Tibial nerve (tissue), 4 donors: ENCODE results near the gene PRKAR1B. TPM values are rescaled to one million over a fixed set of nuclear protein-coding genes. Genes with fewer than 3 reads are reported as not detected.

ENCODE experiments used
- DNase-seq, 2 donors: peaks; one replicate each; pipeline ENCODE4 v3.0.0-alpha.2; 2019; ENCODE audit warnings: low spot score in 2 of 2
- H3K27ac ChIP-seq, 4 donors: fragments of 200-600 bp; sonication (generic) in 3 of 4; one replicate each; pipeline ENCODE4 v1.5.1; 2017 to 2019; ENCODE audit warnings: mild to moderate bottlenecking in 1 of 4
- H3K27me3 ChIP-seq, 2 donors: fragments of 200-600 bp; sonication (generic) in 1 of 2; one replicate each; pipeline versions ENCODE4 v1.5.1 to v1.6.0; 2017 to 2019
- H3K36me3 ChIP-seq, 3 donors: fragments of 200-600 bp; sonication (generic); one replicate each; pipeline ENCODE4 v1.5.1; 2018 to 2019
- H3K4me1 ChIP-seq, 4 donors: fragments of 200-600 bp; sonication (generic) in 3 of 4; one replicate each; pipeline ENCODE4 v1.5.1; 2017 to 2019
- H3K4me3 ChIP-seq, 4 donors: fragments of 200-600 bp; sonication (generic) in 3 of 4; one replicate each; pipeline ENCODE4 v1.5.1; 2017 to 2019; ENCODE audit warnings: mild to moderate bottlenecking in 1 of 4, moderate library complexity in 1 of 4
- H3K9me3 ChIP-seq, 4 donors: fragments of 200-600 bp; sonication (generic) in 3 of 4; one replicate each; pipeline ENCODE4 v1.5.1; 2017 to 2019
- CTCF ChIP-seq, 5 experiments: fragments of 200-600 bp in 3 of 5; fragments of 450-650 bp in 2 of 5; sonication (generic) in 3 of 5; IDR thresholded peaks; one replicate each; pipeline ENCODE4 v1.5.1; 2016 to 2019; ENCODE audit warnings: antibody characterized with exemption in 5 of 5, mild to moderate bottlenecking in 3 of 5, moderate library complexity in 2 of 5
- EP300 ChIP-seq, 2 donors: sonication (generic); formaldehyde crosslinking; IDR thresholded peaks; one replicate each; pipeline ENCODE4 v1.6.1; 2017; ENCODE audit warnings: antibody characterized with exemption in 2 of 2, mild to moderate bottlenecking in 1 of 2
- POLR2A ChIP-seq, 2 donors: fragments of 450-650 bp; IDR thresholded peaks; one replicate each; pipeline ENCODE4 v1.6.1; 2017; ENCODE audit warnings: antibody characterized with exemption in 2 of 2, mild to moderate bottlenecking in 2 of 2, moderate library complexity in 2 of 2
- WGBS, 2 donors: methylation state at CpG; one replicate each; pipeline ENCODE4 v1.1.5; 2018; 5-methylcytosine and 5-hydroxymethylcytosine counted together
- total RNA-seq, 4 donors: library from RNA; depleted of rRNA; stranded (reverse); fragments of >200 nt; gene quantifications; one replicate each; pipeline ENCODE4 v1.1.0, GENCODE V29; 2016

Gene PRKAR1B
- total RNA-seq, 4 donors from 2014 or later: 2.7 to 12.3 (median 4.8) TPM

- Histone ChIP-seq H3K4me1 (peaks cover 0 to 8% (median 3%) of the 10 kb centered on the region in 4 donors), H3K9me3 (peaks cover 0 to 10% (median 0%) of the 10 kb centered on the region in 4 donors), H3K4me3 (no peak overlapping the region), H3K36me3 (no peaks in the 10 kb centered on the region), H3K27me3 (no peaks in the 10 kb centered on the region), H3K27ac (no peak overlapping the region)
- no peak for DNase-seq
- TF ChIP-seq CTCF (IDR thresholded peaks at IDR 0.05): no peak
- TF ChIP-seq POLR2A (IDR thresholded peaks at IDR 0.05): no peak
- TF ChIP-seq EP300 (IDR thresholded peaks at IDR 0.05): no peak
- 81 to 85% methylated on average over 17 of the region's 18 CpGs for WGBS, 2 donors
Observed at GRCh38 chr7:543501-544337, 183.4 kb downstream of the PRKAR1B start.

- WGBS, 2 donors: 34 to 39% methylated on average over 19 to 22 of the region's 27 CpGs
- H3K27ac ChIP-seq: no peak overlapping the region
- DNase-seq: no peak
Observed at GRCh38 chr7:542713-543500, 184.2 kb downstream of the PRKAR1B start.

DNA sequence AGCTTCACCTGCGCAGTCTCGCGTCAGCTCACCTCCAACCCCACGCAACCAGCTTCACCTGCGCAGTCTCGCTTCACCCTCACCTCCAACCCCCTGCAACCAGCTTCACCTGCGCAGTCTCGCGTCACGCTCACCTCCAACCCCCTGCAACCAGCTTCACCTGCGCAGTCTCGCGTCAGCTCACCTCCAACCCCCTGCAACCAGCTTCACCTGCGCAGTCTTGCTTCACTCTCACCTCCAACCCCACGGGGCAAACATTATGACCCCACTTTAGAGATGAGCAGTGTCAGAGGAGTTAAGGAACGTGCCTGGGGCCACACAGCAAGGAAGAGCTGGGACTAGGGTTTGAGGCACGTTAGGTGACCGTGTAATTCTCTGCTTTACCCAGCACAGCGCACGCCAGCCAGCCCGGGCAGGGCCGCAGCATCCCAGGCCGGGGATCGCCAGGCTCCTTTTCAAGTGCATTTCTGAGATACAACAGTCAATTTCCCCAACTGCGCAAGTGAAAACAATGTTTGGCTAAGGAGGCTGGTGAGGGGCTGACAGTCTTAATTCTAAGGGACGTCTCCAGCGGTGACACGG is 184.9 kb downstream of the PRKAR1B start:
- Histone ChIP-seq H3K4me1 (peaks cover 0 to 20% (median 9%) of the 10 kb centered on the region in 4 donors), H3K4me3 (no peak overlapping the region), H3K27ac (no peak overlapping the region), H3K27me3 (no peaks in the 10 kb centered on the region), H3K9me3 (peaks cover 0 to 11% (median 0%) of the 10 kb centered on the region in 4 donors), H3K36me3 (no peaks in the 10 kb centered on the region)
- DNase-seq: no peak
- WGBS, 2 donors: 82 to 87% methylated on average over 25 to 28 of the region's 28 CpGs
- TF ChIP-seq POLR2A (IDR thresholded peaks at IDR 0.05) (no peak), CTCF (IDR thresholded peaks at IDR 0.05) (no peak), EP300 (IDR thresholded peaks at IDR 0.05) (no peak)

More at GRCh38 chr7:542713-543500, 184.2 kb downstream of the PRKAR1B start:
- no peaks in the 10 kb centered on the region for H3K36me3 ChIP-seq
- H3K4me3 ChIP-seq: no peak overlapping the region
- H3K27me3 ChIP-seq: no peaks in the 10 kb centered on the region
- peaks cover 0 to 16% (median 9%) of the 10 kb centered on the region in 4 donors for H3K4me1 ChIP-seq
- TF ChIP-seq EP300 (IDR thresholded peaks at IDR 0.05): no peak
- no peak for TF ChIP-seq CTCF (IDR thresholded peaks at IDR 0.05)
- no peak for TF ChIP-seq POLR2A (IDR thresholded peaks at IDR 0.05)
- H3K9me3 ChIP-seq: peaks cover 0 to 10% (median 0%) of the 10 kb centered on the region in 4 donors

GRCh38 chr7:541661-542060 is 185.4 kb downstream of the PRKAR1B start:
- Histone ChIP-seq H3K27ac (no peak overlapping the region), H3K36me3 (no peaks in the 10 kb centered on the region), H3K27me3 (no peaks in the 10 kb centered on the region), H3K9me3 (peaks cover 0 to 15% (median 0%) of the 10 kb centered on the region in 4 donors), H3K4me1 (peaks cover 0 to 20% (median 9%) of the 10 kb centered on the region in 4 donors), H3K4me3 (no peak overlapping the region)
- WGBS, 2 donors: 92 to 97% methylated on average over 16 to 17 of the region's 17 CpGs
- no peak for DNase-seq
- TF ChIP-seq EP300 (IDR thresholded peaks at IDR 0.05): no peak
- no peak for TF ChIP-seq CTCF (IDR thresholded peaks at IDR 0.05)
- TF ChIP-seq POLR2A (IDR thresholded peaks at IDR 0.05): no peak
